Vagina (tissue), 2 donors: ENCODE results near the gene OR2L13.
"Not testable (repeated sequence)": the region's sequence is repeated elsewhere in the genome, so short reads cannot be mapped to it uniquely, and the experiment has no call there.

Source experiments
- POLR2A ChIP-seq, 2 donors: fragments of 450-650 bp; IDR thresholded peaks; one replicate each; pipeline ENCODE4 v1.6.1; 2017; ENCODE audit warnings: antibody characterized with exemption in 2 of 2, mild to moderate bottlenecking in 2 of 2, moderate library complexity in 2 of 2
- POLR2AphosphoS5 ChIP-seq, 2 donors: sonication (generic); formaldehyde crosslinking; IDR thresholded peaks; one replicate each; pipeline ENCODE4 v1.9.0; 2017; ENCODE audit warnings: antibody characterized with exemption in 2 of 2, mild to moderate bottlenecking in 2 of 2, low read depth in 1 of 2; ENCODE audit not compliant: insufficient read depth in 1 of 2

DNA sequence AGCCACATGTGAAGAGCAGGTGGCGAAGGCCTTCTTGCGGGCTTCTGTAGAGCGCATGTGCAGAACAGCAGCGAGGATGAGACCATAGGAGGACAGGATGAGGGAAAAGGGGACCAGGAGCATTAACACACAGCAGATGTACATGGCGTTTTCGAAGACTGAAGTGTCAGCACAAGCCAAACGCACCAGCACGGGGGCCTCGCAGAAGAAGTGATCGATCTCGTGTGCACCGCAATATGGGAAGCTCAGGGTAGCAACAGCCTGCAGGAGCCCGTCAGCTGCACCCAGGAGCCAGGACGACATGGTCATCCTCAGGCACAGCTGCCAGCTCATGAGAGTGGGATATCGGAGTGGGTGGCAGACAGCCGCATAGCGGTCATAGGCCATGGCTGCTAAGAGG is 11.1 kb upstream of the OR2L13 start:
- TF ChIP-seq POLR2A (IDR thresholded peaks at IDR 0.05); POLR2AphosphoS5 (IDR thresholded peaks at IDR 0.05; ENCODE audit: insufficient read depth in 1 of 2, low read depth in 1 of 2): not testable (repeated sequence)
